IPS-20b (cell line): ENCODE results near the gene FAM151A.
"Not testable (repeated sequence)": the region's sequence is repeated elsewhere in the genome, so short reads cannot be mapped to it uniquely, and the experiment has no call there.

Experiments used
- H3K27ac ChIP-seq: one replicate; pipeline ENCODE4 v1.5.1; 2013; ENCODE audit warnings: low read length
- H3K27me3 ChIP-seq: 2 replicates; pipeline ENCODE4 v1.6.1; 2013; ENCODE audit warnings: mild to moderate bottlenecking, low read length, inconsistent platforms; ENCODE audit not compliant: insufficient read depth
- H3K36me3 ChIP-seq: 2 replicates; pipeline ENCODE4 v1.6.1; 2013; ENCODE audit warnings: low read depth, mild to moderate bottlenecking, inconsistent platforms, low read length, moderate library complexity; ENCODE audit not compliant: insufficient read depth
- H3K4me1 ChIP-seq: 2 replicates; pipeline ENCODE4 v1.6.1; 2013; ENCODE audit warnings: mild to moderate bottlenecking, control low read depth, inconsistent platforms, low read length, moderate library complexity; ENCODE audit not compliant: insufficient read depth
- H3K4me3 ChIP-seq: 2 replicates; pipeline ENCODE4 v1.5.1; 2013; ENCODE audit warnings: mild to moderate bottlenecking, low read length, inconsistent platforms
- H3K9ac ChIP-seq: 2 replicates; pipeline ENCODE4 v1.6.1; 2013; ENCODE audit warnings: low read depth, mild to moderate bottlenecking, inconsistent platforms, low read length, moderate library complexity
- H3K9me3 ChIP-seq: 2 replicates; pipeline ENCODE4 v1.6.1; 2013; ENCODE audit warnings: mild to moderate bottlenecking, low read depth, low read length, inconsistent platforms; ENCODE audit not compliant: insufficient read depth

The FAM151A gene

DNA sequence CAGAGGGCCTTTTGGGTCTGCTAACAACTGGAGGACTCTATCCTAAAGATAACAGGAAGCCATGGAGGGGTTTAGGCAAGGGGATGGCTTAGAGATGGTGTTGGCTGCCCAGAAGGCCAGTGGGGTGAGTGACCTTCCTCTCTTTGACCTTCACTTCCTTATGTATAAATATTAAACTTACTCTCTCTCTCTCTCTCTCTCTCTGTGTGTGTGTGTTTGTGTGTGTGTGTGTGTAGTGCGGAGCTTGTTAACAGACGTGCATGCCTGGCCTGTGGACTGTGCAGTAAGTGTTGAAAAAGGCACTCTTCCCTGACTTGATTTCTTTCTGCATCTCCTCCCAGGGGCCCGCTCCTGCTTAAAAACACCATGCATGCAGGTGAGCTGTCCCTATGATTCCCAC, 28.3 kb upstream of the FAM151A start:
- no peak overlapping the region for H3K9ac ChIP-seq
- H3K4me1 ChIP-seq, result no peaks in the 10 kb centered on the region
- H3K9me3 ChIP-seq, result no peaks in the 10 kb centered on the region

DNA sequence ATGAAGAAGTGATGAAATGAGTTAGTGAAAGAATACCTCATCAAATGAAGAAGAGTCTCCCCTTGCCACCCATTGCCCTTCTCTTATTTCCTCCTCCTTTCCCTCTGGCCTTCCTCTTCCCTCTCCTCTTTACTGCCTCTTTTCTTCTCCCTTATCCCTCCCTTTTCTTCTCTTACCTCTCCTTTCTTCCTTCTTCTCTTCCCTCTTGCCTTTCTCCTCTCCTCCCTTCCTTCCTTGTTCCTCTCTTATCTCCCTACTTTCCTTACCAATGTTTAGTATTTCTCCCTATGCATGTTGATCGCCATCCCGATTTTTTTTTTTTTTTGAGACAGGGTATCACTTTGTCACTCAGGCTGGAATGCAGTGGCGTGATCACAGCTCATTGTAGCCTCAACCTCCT, 27.1 kb upstream of the FAM151A start:
- Histone ChIP-seq H3K4me3 (no peak overlapping the region), H3K4me1 (no peaks in the 10 kb centered on the region), H3K27me3 (peaks cover 7% of the 10 kb centered on the region; the same call in 1 of the 2 replicates), H3K27ac (no peak overlapping the region), H3K9ac (no peak overlapping the region), H3K36me3 (no peaks in the 10 kb centered on the region), H3K9me3 (no peaks in the 10 kb centered on the region)

More for the DNA sequence above, 28.3 kb upstream of the FAM151A start:
- H3K4me3 ChIP-seq, result no peak overlapping the region
- no peaks in the 10 kb centered on the region for H3K36me3 ChIP-seq
- H3K27me3 ChIP-seq, result peaks cover 7% of the 10 kb centered on the region; the same call in 1 of the 2 replicates
- H3K27ac ChIP-seq, result no peak overlapping the region

DNA sequence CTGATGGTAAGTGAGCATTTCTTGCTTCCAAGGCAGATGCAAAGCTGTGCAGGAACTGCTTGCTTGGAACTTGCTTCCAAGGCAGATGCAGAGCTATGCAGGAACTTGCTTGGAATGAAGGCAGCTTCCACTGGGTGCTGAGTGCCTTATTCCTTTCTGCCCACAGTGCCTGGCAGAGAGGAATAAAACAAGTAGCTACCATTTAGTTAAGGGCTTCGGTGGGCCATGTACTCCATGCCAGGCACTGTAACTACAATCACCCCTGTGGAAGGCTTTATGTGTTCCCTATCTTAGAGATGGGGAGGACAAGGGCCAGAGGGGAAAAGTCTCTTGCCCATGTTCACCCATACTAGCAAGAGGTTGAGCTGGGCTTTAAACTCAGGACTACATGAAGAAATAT, 26.6 kb upstream of the FAM151A start:
- no peak overlapping the region for H3K27ac ChIP-seq
- H3K9ac ChIP-seq, result no peak overlapping the region
- no peaks in the 10 kb centered on the region for H3K9me3 ChIP-seq
- peaks cover 7% of the 10 kb centered on the region; the same call in 1 of the 2 replicates for H3K27me3 ChIP-seq
- H3K36me3 ChIP-seq, result no peaks in the 10 kb centered on the region
- no peaks in the 10 kb centered on the region for H3K4me1 ChIP-seq
- H3K4me3 ChIP-seq, result no peak overlapping the region

DNA sequence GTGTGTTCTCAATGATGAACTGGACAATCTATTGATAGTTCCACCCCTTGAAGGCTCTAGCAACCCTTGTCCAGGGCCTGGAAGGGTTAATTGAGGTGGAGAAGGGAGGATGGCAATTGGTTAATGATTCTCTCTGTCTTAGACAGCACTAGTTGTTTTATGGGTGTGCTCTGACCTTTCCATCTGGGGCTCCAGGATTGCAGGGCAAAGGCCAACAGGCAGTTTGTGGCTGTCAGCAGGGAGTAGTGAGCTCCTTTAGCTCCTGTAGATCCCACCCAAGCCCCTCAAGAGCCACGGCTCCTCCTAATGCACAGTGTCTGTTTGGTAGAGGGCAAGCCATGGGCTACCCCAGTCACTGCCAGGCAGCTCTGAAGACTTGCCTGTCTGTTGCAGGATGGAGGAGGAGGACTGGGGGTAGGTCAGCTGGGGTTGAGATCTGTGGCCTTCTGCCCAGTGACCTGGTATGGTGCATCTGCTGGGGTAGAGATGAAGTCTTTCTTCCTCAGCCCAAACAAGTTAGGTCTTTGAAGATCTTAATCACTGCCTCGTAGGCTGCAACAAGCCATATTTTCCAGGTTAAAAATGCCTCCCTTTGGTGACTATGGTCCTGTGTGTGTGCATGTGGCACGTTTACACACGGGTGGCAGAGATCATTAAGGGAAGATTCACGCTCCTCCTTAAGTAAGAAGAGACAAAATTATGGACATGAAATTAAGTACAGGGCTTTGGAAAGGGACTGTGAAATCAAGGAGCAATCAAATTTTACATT, 26.0 kb upstream of the FAM151A start:
- H3K27me3 ChIP-seq, result peaks cover 7% of the 10 kb centered on the region; the same call in 1 of the 2 replicates
- H3K9ac ChIP-seq, result no peak overlapping the region
- no peak overlapping the region for H3K27ac ChIP-seq
- peaks cover 1% of the 10 kb centered on the region; the same call in 1 of the 2 replicates for H3K9me3 ChIP-seq
- H3K4me3 ChIP-seq, result no peak overlapping the region
- H3K36me3 ChIP-seq, result no peaks in the 10 kb centered on the region
- H3K4me1 ChIP-seq, result no peaks in the 10 kb centered on the region

DNA sequence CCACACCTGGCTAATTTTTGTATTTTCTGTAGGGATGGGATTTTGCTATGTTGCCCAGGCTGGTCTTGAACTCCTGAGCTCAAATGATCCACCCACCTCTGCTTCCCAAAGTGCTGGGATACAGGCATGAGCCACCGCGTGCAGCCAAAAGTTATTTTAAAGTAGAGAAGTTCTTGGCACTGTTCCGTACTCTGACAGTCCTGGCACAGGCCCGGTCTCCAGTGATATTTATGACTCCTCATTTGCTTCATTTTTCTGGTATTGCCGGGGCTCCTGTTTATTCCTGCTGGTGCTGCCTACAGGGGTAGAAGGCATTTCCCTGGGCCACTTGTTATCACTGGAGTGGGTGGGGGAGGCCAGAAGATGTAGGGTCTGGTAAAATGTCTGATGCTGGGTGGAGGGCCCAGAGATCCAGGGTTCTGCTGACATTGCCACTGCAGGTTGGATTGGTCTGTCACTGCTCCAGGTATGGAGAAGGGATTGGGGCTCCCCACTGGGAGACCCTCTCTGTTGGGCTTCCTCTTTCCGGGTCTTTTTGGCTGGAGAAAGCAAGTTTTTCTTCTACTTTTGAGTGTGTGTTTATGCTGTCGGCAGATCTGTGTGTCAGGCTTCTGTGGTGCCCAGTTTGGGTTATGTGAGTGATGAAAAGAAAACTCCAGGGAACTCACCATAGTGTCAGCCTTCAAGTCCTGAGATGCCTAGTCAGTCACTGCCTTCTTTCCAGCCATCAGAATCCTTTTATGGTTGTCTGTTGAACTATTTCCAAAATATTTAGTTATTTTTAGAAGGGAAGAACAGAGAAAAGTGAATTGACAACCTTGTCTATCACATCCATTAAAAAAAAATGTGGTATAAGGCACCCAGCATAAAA, 22.7 kb upstream of the FAM151A start:
- Histone ChIP-seq H3K4me1 (no peaks in the 10 kb centered on the region), H3K9ac (no peak overlapping the region), H3K27ac (no peak overlapping the region), H3K4me3 (no peak overlapping the region), H3K27me3 (peaks cover 7% of the 10 kb centered on the region; the same call in 1 of the 2 replicates), H3K36me3 (no peaks in the 10 kb centered on the region), H3K9me3 (peaks cover 15% of the 10 kb centered on the region; the same call in 1 of the 2 replicates)

DNA sequence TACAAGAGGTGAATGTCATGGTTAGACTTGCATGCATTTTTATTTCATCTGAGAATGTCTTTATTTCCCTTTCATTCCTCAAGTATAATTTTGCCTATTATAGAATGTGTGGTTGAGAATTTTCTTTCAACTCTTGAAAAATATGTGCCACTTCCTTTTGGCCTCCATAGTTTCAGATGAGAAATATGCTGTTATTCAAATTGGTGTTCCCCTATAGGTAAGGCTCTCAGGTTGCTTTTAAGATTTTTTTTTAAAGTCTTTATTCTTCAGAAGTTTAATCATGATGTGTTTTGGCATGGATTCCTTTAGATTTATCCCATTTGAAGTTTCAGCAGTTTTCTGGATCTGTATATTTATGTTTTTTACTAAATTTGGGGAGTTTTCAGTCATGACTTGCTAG, 20.4 kb upstream of the FAM151A start:
- Histone ChIP-seq H3K4me3 (no peak overlapping the region), H3K27me3 (no peaks in the 10 kb centered on the region), H3K27ac (no peak overlapping the region), H3K9ac (no peak overlapping the region), H3K4me1 (no peaks in the 10 kb centered on the region), H3K36me3 (no peaks in the 10 kb centered on the region), H3K9me3 (peaks cover 15% of the 10 kb centered on the region; the same call in 1 of the 2 replicates)

DNA sequence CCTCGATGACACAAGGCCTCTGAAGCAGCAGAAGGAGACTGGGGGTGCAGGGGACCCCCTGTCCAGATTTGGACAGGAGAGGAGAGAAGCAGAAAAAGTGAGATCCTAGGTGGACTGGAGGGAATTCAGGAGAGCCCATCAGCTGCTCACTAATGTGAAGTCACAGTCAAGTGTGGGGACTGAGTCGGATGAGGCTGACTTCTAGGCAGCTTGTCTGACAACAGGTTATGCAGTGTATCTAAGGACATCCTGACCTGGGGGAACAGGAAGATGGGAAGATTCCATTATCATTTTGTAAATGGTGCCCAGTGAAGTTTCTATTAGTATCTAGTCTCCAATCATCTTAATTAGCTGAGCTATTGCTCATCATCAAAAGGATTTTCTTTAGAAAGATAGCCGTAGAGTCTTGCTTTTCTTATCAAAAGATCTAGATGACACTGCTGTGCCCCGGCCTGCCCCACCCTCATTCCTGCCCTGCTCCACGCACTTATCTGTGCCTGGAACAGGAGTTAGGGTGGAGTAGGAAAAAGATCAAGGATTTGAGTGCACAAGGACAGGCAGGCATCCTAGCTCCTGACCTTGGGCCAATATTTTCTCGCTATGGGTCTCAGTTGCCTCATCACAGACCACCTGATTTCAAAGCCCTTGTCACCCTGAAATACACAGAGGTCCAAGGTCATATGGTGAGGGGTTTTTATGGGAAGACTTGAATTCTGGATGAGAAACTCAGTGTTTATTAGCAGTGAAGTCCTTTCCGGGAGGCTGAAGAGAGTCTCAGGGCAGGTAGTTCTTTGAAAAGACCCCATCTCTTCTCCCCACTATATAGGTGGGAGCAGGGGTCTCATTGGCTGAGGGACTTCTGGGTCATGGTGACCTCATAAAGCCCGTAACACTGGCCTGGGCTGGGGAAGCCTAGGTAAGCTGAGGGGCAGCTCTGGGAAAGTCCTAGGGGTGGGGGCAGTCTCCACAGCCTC, 17.8 kb upstream of the FAM151A start, which contains the start of gene MROH7:
TSS of gene MROH7 (plus strand) at position 924 of the 974 bp plus-strand sequence. CDS start 11,141 bp downstream, outside the sequence.
- no peak within 1 kb of the TSS for H3K4me3 ChIP-seq
- H3K27me3 ChIP-seq, result no peaks in the 10 kb centered on the region
- H3K4me1 ChIP-seq, result no peaks in the 10 kb centered on the region
- no peak within 1 kb of the TSS for H3K9ac ChIP-seq
- no peaks in the 10 kb centered on the region for H3K36me3 ChIP-seq
- peaks cover 15% of the 10 kb centered on the region; the same call in 1 of the 2 replicates for H3K9me3 ChIP-seq
- no peak within 1 kb of the TSS for H3K27ac ChIP-seq

DNA sequence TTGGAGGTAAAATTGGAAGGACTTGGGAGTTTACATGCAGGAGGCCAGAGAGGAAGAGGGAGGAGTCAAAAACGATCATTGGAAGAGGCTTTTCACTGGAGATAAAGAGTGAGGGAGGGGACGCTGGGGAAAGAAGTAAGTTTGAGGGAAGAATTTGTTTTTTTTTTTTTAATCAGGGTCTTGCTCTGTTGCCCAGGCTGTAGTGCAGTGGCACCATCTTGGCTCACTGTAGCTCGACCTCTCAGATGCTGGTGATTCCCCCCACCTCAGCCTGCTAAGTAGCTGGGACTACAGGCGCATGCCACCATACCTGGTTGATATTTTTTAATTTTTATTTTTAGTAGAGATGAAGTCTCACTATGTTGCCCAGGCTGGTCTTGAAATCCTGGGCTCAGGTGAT, 17.0 kb upstream of the FAM151A start:
- no peak overlapping the region for H3K27ac ChIP-seq
- no peaks in the 10 kb centered on the region for H3K27me3 ChIP-seq
- no peak overlapping the region for H3K9ac ChIP-seq

DNA sequence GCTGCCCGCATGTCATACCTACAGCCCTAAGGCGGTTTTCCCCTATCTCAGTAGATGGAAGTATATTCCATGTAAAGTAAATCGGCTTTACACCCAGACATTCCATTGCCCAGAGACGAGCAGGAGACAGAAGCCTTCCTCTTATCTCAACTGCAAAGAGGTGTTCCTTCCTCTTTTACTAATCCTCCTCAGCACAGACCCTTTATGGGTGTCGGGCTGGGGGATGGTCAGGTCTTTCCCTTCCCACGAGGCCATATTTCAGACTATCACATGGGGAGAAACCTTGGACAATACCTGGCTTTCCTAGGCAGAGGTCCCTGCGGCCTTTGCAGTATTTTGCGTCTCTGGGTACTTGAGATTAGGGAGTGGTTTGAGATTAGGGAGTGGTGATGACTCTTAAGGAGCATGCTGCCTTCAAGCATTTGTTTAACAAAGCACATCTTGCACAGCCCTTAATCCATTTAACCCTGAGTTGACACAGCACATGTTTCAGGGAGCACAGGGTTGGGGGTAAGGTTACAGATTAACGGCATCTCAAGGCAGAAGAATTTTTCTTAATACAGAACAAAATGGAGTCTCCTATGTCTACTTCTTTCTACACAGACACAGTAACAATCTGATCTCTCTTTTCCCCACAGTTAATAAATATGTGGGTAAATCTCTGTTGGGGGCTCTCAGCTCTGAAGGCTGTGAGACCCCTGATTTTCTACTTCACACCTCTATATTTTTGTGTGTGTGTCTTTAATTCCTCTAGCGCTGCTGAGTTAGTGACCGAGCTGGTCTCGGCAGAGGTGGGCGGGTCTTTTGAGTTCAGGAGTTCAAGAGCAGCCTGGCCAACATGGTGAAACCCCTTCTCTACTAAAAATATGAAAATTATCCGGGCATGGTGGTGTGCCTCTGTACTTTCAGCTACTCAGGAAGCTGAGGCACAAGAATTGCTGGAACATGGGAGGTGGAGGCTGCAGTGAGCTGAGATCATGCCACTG, 13.4 kb upstream of the FAM151A start:
- not testable (repeated sequence) for H3K9me3 ChIP-seq, H3K9ac ChIP-seq, H3K27me3 ChIP-seq, H3K27ac ChIP-seq, H3K36me3 ChIP-seq, H3K4me1 ChIP-seq, H3K4me3 ChIP-seq

More for the DNA sequence above, 17.0 kb upstream of the FAM151A start:
- H3K4me1 ChIP-seq, result no peaks in the 10 kb centered on the region
- no peak overlapping the region for H3K4me3 ChIP-seq
- no peaks in the 10 kb centered on the region for H3K36me3 ChIP-seq
- peaks cover 15% of the 10 kb centered on the region; the same call in 1 of the 2 replicates for H3K9me3 ChIP-seq

DNA sequence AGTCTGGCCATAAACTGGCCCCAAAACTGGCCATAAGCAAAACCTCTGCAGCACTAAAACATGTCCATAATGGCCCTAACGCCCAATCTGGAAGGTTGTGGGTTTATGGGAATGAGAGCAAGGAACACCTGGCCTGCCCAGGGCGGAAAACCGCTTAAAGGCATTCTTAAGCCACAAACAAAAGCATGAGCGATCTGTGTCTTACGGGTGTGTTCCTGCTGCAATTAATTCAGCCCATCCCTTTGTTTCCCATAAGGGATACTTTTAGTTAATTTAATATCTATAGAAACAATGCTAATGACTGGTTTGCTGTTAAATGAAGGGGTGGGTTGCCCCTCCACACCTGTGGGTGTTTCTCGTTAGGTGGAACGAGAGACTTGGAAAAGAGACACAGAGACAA, 12.5 kb upstream of the FAM151A start:
- not testable (repeated sequence) for H3K9ac ChIP-seq, H3K36me3 ChIP-seq, H3K4me1 ChIP-seq, H3K27ac ChIP-seq, H3K9me3 ChIP-seq, H3K4me3 ChIP-seq, H3K27me3 ChIP-seq
